ENCODE data around the gene MSH5. TPM values are rescaled to one million over a fixed set of nuclear protein-coding genes. Genes with fewer than 3 reads are reported as not detected.

MSH5 gene
- total RNA-seq, 2 experiments from 2014 or later = 96.9 to 105 TPM

DNA sequence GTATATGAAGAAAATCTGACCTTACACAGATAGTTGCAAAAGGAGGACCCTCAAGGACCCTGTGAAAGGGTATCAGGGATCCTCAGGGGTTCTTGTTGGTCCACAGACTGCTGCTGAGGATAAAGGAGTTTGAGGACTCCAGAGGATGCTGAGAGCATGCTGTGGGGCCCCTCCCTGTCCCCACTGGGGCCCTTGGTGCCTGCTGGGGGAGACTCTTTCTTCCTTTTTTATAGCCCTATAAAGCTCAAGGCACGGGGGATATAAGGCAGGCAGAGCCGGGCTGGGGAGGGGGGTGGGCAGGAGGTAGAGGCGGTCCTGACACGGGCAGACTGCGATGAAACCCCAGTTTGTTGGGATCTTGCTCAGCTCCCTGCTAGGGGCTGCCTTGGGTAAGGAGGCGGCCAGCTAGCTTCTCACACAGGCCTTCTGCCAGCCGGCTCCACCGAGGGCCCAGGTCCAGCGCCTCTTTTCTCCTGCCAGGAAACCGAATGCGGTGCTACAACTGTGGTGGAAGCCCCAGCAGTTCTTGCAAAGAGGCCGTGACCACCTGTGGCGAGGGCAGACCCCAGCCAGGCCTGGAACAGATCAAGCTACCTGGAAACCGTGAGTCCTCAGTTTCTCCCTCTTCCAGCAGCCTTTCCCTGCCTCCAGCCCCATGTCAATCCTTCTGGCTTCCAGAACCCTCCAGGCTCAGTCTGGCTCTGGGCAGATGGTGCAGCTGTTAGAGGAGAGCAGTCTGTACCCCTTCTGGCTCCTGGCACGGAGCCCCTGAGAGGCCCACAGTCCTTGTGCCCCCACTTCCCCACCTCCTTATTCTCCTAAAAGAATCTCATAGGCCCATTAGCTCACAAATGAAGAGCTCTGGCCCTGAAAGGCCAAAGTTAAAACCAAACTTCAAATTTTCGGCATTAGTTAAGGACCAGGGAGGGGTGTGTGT, 24.5 kb upstream of the MSH5 start, which contains the start of gene LY6G6D:
LY6G6D (plus strand) TSS at position 327 of the 937 bp plus-strand sequence; CDS start at position 335, 8 bp downstream.
- H3K36me3 Mint-ChIP-seq (ENCODE audit: low read depth) = no peaks in the 10 kb centered on the region
- no peak within 1 kb of the TSS for H3K27ac Mint-ChIP-seq
- ATAC-seq = no peak
- TF ChIP-seq, protein P1, sequence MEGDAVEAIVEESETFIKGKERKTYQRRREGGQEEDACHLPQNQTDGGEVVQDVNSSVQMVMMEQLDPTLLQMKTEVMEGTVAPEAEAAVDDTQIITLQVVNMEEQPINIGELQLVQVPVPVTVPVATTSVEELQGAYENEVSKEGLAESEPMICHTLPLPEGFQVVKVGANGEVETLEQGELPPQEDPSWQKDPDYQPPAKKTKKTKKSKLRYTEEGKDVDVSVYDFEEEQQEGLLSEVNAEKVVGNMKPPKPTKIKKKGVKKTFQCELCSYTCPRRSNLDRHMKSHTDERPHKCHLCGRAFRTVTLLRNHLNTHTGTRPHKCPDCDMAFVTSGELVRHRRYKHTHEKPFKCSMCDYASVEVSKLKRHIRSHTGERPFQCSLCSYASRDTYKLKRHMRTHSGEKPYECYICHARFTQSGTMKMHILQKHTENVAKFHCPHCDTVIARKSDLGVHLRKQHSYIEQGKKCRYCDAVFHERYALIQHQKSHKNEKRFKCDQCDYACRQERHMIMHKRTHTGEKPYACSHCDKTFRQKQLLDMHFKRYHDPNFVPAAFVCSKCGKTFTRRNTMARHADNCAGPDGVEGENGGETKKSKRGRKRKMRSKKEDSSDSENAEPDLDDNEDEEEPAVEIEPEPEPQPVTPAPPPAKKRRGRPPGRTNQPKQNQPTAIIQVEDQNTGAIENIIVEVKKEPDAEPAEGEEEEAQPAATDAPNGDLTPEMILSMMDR (IDR thresholded peaks at IDR 0.05) = no peak
- ChIA-PET CTCF (interaction anchor here (1.2 to 2.7 kb wide), 5 partner anchors 14 to 91 kb away, joined by 3 to 11 read pairs (median 5); partner anchors contain the start of gene DDAH2), POLR2A (interaction anchor here (0.6 to 2.8 kb wide), 4 partner anchors 9 to 51 kb away, joined by 3 to 11 read pairs (median 4); partner anchors contain the start of genes DDAH2 and GPANK1)
- intact Hi-C loops (cut with micrococcal nuclease) = no loop called here
- H3K27me3 Mint-ChIP-seq = no peaks in the 10 kb centered on the region
- no peaks in the 10 kb centered on the region for H3K9me3 Mint-ChIP-seq
- H3K4me1 Mint-ChIP-seq (ENCODE audit: low read depth) = peaks cover 14% of the 10 kb centered on the region
- DNase-seq = no peak
- H3K4me3 Mint-ChIP-seq = no peak within 1 kb of the TSS

DNA sequence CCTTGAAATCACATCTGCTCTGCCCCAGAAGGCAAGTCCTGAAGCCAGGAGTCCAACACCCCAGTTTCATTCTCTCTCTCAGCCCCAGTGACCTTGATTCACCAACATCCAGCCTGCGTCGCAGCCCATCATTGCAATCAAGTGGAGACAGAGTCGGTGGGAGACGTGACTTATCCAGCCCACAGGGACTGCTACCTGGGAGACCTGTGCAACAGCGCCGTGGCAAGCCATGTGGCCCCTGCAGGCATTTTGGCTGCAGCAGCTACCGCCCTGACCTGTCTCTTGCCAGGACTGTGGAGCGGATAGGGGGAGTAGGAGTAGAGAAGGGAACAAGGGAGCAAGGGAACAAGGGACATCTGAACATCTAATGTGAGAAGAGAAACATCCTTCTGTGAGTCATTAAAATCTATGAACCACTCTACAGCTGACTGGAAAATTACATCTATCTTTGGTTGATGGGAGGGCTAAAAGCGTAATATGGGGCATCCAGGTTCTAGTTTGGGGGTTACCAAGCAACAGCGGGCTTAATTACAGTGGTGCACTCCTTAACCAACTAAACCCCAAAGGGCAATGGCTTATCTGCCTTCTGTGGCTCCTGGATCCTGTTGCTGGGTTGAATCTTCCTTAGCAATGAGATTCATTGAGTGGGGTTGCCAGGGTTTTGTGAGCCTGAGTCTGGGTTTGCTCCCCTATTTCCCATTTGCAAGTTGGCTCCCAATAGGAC, 22.1 kb upstream of the MSH5 start:
- Mint-ChIP-seq H3K27me3 (no peaks in the 10 kb centered on the region), H3K36me3 (ENCODE audit: low read depth) (no peaks in the 10 kb centered on the region), H3K27ac (no peak overlapping the region), H3K4me3 (no peak overlapping the region), H3K4me1 (ENCODE audit: low read depth) (peaks cover 9% of the 10 kb centered on the region), H3K9me3 (no peaks in the 10 kb centered on the region)
- ChIA-PET CTCF (no interaction called here), POLR2A (no interaction called here)
- DNase-seq = no peak
- intact Hi-C loops (cut with micrococcal nuclease) = no loop called here
- TF ChIP-seq, protein P1 (IDR thresholded peaks at IDR 0.05) = no peak
- no peak for ATAC-seq

DNA sequence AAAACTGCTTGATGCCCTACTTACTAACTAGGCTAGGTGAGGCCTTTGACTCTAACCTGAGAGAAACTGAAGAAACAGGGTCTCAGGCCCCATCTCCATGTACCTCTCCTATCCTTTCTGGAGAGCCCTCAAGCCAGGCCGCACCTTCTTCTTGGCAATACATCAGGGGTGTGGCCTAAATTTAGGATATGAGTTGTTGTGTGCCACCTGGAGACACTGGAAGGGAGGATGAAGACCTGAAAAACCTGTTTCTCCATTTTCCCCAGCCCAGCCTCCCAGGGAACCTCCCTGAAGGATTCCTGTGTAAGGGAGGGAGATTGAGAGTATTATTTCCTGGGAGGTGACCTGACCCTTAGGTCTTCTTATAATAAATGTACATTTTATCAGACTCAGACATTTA, 21.5 kb upstream of the MSH5 start:
- no peaks in the 10 kb centered on the region for H3K27me3 Mint-ChIP-seq
- H3K27ac Mint-ChIP-seq = no peak overlapping the region
- no peaks in the 10 kb centered on the region for H3K9me3 Mint-ChIP-seq
- no peaks in the 10 kb centered on the region for H3K36me3 Mint-ChIP-seq (ENCODE audit: low read depth)
- CTCF ChIA-PET = interaction anchor here (1.2 kb wide), 1 partner anchor 52 kb away, joined by 3 read pairs; no protein-coding TSS in a partner anchor
- no peak for ATAC-seq
- DNase-seq = no peak
- intact Hi-C loops (cut with micrococcal nuclease) = no loop called here
- H3K4me1 Mint-ChIP-seq (ENCODE audit: low read depth) = peaks cover 8% of the 10 kb centered on the region
- TF ChIP-seq, protein P1 (IDR thresholded peaks at IDR 0.05) = no peak
- H3K4me3 Mint-ChIP-seq = no peak overlapping the region
- POLR2A ChIA-PET = no interaction called here

DNA sequence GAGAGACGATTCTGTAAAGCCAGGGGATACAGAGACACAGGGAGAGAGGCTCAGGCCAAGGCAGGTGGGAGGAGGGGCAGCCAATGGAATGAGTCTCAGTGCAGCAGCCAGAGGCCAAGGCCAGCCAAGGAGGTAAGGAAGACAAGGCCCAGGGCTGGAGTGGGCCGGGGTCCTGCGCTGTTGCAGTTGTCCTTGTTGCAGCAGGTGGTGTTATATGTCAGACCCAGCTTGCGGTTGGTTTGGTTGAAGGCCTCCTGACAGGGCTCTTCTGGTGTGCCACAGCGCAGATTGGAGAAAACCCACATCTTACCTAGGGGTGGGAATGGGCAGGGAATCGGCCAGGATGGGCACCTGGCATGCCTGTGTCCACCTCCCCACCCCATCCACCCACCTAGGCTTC, 20.8 kb upstream of the MSH5 start:
- DNase-seq = no peak
- no peaks in the 10 kb centered on the region for H3K36me3 Mint-ChIP-seq (ENCODE audit: low read depth)
- H3K27ac Mint-ChIP-seq = no peak overlapping the region
- TF ChIP-seq, protein P1 (IDR thresholded peaks at IDR 0.05) = no peak
- H3K4me1 Mint-ChIP-seq (ENCODE audit: low read depth) = peaks cover 7% of the 10 kb centered on the region
- no peaks in the 10 kb centered on the region for H3K9me3 Mint-ChIP-seq
- CTCF ChIA-PET = interaction anchor here (1.2 kb wide), 1 partner anchor 51 kb away, joined by 3 read pairs; no protein-coding TSS in a partner anchor
- no peak for ATAC-seq
- H3K4me3 Mint-ChIP-seq = no peak overlapping the region
- intact Hi-C loops (cut with micrococcal nuclease) = no loop called here
- H3K27me3 Mint-ChIP-seq = no peaks in the 10 kb centered on the region
- POLR2A ChIA-PET = no interaction called here
